ENCODE results near the gene LAMTOR1. TPM values are rescaled to one million over a fixed set of nuclear protein-coding genes. Genes with fewer than 3 reads are reported as not detected.

Gene LAMTOR1
- total and polyA plus RNA-seq, 7 donors: 87.2 to 256 (median 123) TPM

DNA sequence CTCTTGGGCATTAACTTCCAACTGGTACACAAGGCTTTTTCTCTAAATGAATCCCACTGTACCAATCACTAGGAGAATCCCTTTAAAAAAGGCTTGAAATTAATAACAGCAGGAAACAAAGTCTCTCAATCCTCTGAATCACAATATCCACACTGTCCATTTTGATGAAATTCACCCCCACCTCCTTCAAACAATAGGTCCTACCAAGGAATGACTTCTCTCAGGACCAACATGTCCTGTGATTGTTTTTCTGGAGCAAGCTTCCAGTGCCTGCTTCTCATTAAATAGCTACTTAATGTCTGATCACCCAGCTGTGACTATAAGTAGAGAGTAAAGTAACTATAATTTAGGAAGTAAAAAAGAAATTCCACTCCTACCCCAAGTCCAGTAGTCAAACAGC, 35.8 kb downstream of the LAMTOR1 start:
- H3K9me3 ChIP-seq: no peaks in the 10 kb centered on the region
- intact Hi-C loops (cut with DNase I): no loop called here
- peaks cover 0 to 59% (median 48%) of the 10 kb centered on the region in 4 donors for H3K4me1 ChIP-seq
- no peak for TF ChIP-seq POLR2A (IDR thresholded peaks at IDR 0.05)
- TF ChIP-seq, protein P1, sequence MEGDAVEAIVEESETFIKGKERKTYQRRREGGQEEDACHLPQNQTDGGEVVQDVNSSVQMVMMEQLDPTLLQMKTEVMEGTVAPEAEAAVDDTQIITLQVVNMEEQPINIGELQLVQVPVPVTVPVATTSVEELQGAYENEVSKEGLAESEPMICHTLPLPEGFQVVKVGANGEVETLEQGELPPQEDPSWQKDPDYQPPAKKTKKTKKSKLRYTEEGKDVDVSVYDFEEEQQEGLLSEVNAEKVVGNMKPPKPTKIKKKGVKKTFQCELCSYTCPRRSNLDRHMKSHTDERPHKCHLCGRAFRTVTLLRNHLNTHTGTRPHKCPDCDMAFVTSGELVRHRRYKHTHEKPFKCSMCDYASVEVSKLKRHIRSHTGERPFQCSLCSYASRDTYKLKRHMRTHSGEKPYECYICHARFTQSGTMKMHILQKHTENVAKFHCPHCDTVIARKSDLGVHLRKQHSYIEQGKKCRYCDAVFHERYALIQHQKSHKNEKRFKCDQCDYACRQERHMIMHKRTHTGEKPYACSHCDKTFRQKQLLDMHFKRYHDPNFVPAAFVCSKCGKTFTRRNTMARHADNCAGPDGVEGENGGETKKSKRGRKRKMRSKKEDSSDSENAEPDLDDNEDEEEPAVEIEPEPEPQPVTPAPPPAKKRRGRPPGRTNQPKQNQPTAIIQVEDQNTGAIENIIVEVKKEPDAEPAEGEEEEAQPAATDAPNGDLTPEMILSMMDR (IDR thresholded peaks at IDR 0.05): no peak
- TF ChIP-seq EP300 (IDR thresholded peaks at IDR 0.05): no peak
- no peak for TF ChIP-seq POLR2AphosphoS5 (IDR thresholded peaks at IDR 0.05)
- peak overlapping the region; percentile 78 to 83 (median 80) for H3K27ac ChIP-seq
- DNase-seq: no peak
- H3K36me3 ChIP-seq: no peaks in the 10 kb centered on the region
- no peak overlapping the region for H3K4me3 ChIP-seq
- H3K27me3 ChIP-seq: no peaks in the 10 kb centered on the region

- Histone ChIP-seq H3K27me3 (no peaks in the 10 kb centered on the region), H3K4me3 (no peak overlapping the region), H3K27ac (peak overlapping the region; percentile 78 to 83 (median 80)), H3K4me1 (peaks cover 0 to 55% (median 44%) of the 10 kb centered on the region in 4 donors), H3K36me3 (no peaks in the 10 kb centered on the region), H3K9me3 (no peaks in the 10 kb centered on the region)
- intact Hi-C loops (cut with DNase I): no loop called here
- TF ChIP-seq POLR2A (IDR thresholded peaks at IDR 0.05): no peak
- no peak for TF ChIP-seq POLR2AphosphoS5 (IDR thresholded peaks at IDR 0.05)
- TF ChIP-seq EP300 (IDR thresholded peaks at IDR 0.05): no peak
- TF ChIP-seq, protein P1 (IDR thresholded peaks at IDR 0.05): no peak
- DNase-seq: no peak
Observed at GRCh38 chr11:72066855-72067254, 36.2 kb downstream of the LAMTOR1 start.

DNA sequence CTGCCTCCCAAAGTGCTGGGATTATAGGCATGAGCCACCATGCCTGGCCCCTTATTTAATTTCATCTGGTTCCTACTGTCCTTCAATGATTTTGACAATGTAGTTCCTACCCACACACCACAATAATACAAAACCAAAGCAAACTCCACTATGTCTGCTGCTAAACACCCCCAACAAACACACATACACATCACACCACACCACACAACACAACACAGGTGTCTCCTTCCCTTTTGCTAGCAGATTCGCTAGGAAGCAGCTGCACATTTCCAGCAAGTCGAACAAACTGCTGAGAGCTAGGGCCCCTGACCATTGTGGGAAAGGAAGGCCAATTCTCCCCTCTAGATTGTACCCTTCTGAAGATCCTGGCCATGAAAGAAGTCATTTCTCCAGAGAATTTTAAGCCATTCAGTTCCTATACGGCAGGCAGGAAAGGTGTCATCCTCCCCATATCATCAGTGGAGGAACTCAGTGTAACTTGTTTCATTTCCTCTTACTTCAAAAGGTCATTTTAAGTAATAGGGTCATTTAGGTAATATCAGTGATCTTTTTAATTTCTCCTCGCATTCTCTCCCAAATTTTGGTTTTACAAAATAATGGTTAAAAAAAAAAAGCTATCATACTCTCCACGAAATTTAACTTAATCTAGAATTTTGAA, 41.2 kb downstream of the LAMTOR1 start:
- H3K27ac ChIP-seq: no peak overlapping the region
- H3K36me3 ChIP-seq: peaks cover 0 to 9% (median 0%) of the 10 kb centered on the region in 4 donors
- H3K27me3 ChIP-seq: no peaks in the 10 kb centered on the region
- H3K9me3 ChIP-seq: no peaks in the 10 kb centered on the region
- H3K4me1 ChIP-seq: peaks cover 0 to 10% (median 8%) of the 10 kb centered on the region in 4 donors
- no peak for DNase-seq
- H3K4me3 ChIP-seq: no peak overlapping the region
- TF ChIP-seq, protein P1 (IDR thresholded peaks at IDR 0.05): no peak
- no peak for TF ChIP-seq POLR2AphosphoS5 (IDR thresholded peaks at IDR 0.05)
- no peak for TF ChIP-seq EP300 (IDR thresholded peaks at IDR 0.05)
- TF ChIP-seq POLR2A (IDR thresholded peaks at IDR 0.05): no peak
- intact Hi-C loops (cut with DNase I): no loop called here
- WGBS, 2 donors: 83 to 92% methylated on average over 5 of the region's 5 CpGs

GRCh38 chr11:72058416-72059034, 44.6 kb downstream of the LAMTOR1 start:
- Histone ChIP-seq H3K27ac (peak overlapping the region in 1 of 4 donors; percentile 35), H3K4me3 (no peak overlapping the region), H3K36me3 (peaks cover 0 to 9% (median 0%) of the 10 kb centered on the region in 4 donors), H3K4me1 (no peaks in the 10 kb centered on the region), H3K9me3 (no peaks in the 10 kb centered on the region), H3K27me3 (no peaks in the 10 kb centered on the region)
- intact Hi-C loops (cut with DNase I): no loop called here
- TF ChIP-seq EP300 (IDR thresholded peaks at IDR 0.05) (no peak), POLR2AphosphoS5 (IDR thresholded peaks at IDR 0.05) (no peak), POLR2A (IDR thresholded peaks at IDR 0.05) (no peak)
- TF ChIP-seq, protein P1 (IDR thresholded peaks at IDR 0.05): no peak
- 84 to 90% methylated on average over 3 of the region's 3 CpGs for WGBS, 2 donors
- no peak for DNase-seq
